Measurements from ENCODE around the gene YWHAE.

The YWHAE gene

DNA sequence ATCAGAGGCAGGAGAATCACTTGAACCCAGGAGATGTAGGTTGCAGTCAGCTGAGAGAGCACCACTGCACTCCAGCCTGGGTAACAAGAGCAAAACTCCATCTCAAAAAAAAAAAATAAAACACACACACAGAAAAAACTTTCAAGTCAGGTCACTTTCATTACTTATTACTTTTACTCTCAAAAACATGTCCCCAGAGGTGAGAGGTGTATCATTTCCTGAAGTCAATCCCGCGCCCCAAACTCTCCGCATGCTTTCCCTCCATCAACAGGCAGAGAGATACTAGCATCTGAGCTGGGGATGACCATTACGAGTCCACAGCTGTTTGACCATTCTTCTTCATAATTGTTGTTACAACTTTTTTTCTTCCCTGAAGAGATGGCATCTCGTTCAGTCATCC is 48.7 kb downstream of the YWHAE start:
- Mint-ChIP-seq H3K36me3 (ENCODE audit: low read depth) (peaks cover 58% of the 10 kb centered on the region), H3K27me3 (no peaks in the 10 kb centered on the region), H3K27ac (peak overlapping the region; percentile 10), H3K4me3 (no peak overlapping the region), H3K9me3 (no peaks in the 10 kb centered on the region), H3K4me1 (peaks cover 27% of the 10 kb centered on the region)
- DNase-seq: no peak
- ATAC-seq: no peak

DNA sequence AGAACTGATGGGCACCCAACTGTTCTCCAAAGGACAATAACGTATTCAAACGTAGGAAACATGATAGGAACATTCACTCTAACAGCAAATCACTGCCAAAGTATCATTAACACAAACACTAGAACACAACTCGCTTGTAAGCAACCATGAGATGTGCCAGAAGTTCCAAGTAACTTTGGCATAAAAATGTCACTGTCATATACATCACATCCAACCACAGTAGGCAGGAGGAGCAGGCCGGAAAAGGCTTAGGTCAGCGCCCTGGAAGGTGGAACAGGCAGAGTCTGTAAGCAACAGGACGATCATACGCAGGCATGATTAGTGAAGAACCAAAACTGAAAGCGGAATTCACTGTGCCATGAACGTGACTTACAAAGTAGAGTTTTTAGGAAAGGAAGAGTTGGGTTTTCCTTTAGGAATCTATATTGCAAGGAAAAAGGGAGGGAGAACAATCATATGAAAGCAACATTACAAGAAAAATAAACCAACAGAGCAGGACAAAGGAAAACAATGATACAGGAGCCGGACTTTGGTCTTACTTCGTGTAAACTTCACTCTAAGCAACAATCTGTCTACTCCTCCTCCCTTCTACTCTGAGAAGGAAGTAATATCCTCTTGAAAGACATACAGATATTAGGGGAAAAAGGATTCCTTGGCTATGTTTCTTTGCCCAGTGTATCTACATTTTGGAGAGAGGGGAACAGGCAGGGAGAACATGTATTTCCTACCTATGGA is 52.3 kb downstream of the YWHAE start:
- Mint-ChIP-seq H3K4me3 (peak overlapping the region; percentile 73), H3K9me3 (no peaks in the 10 kb centered on the region), H3K36me3 (ENCODE audit: low read depth) (peaks cover 64% of the 10 kb centered on the region), H3K4me1 (peaks cover 34% of the 10 kb centered on the region), H3K27ac (peak overlapping the region; percentile 75), H3K27me3 (no peaks in the 10 kb centered on the region)
- DNase-seq (peak; percentile 35), ATAC-seq (peak; percentile 80)

DNA sequence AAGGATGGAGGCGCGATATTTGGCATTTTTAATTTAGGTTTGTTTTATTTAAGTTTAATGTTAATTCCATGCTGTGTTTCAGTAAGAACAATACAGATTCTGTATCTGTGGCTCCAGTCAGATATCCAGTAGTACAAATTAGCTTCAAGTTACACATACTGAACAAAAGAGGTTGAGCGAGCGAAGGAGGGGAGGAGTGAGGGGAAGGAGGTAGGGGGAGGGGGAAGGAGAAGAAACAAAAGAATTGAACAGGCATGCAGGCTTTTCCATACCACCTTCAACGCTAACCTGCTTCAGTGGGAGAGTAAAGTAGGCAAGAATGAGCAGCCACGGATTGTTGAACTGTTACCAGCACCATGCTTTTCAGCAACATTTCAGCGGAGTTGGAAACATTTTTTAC is 55.5 kb downstream of the YWHAE start:
- H3K9me3 Mint-ChIP-seq: no peaks in the 10 kb centered on the region
- DNase-seq: no peak
- H3K4me3 Mint-ChIP-seq: no peak overlapping the region
- H3K27me3 Mint-ChIP-seq: no peaks in the 10 kb centered on the region
- peak overlapping the region; percentile 20 for H3K27ac Mint-ChIP-seq
- H3K4me1 Mint-ChIP-seq: peaks cover 31% of the 10 kb centered on the region
- no peak for ATAC-seq
- H3K36me3 Mint-ChIP-seq (ENCODE audit: low read depth): peaks cover 39% of the 10 kb centered on the region

DNA sequence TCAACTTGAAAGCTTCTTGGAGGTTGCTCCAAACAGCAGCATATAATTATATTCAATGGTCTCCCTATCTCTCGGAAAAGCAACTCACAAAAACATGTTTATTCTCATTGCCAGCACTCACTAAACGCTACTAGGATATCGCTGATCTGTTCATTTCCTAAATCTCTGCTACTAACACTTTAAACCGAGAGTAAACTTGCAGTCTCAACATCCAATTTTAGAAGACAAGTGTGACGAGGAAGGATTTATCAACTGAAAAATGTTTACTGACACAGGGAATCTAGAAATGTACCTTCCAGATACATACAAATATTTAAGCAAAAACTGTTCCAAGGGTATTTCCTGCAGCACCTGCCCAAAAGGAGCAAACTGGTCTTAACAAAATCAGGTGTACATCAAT is 56.5 kb downstream of the YWHAE start:
- Mint-ChIP-seq H3K4me3 (no peak overlapping the region), H3K4me1 (peaks cover 30% of the 10 kb centered on the region), H3K36me3 (ENCODE audit: low read depth) (peaks cover 39% of the 10 kb centered on the region), H3K27me3 (no peaks in the 10 kb centered on the region), H3K27ac (no peak overlapping the region), H3K9me3 (no peaks in the 10 kb centered on the region)
- DNase-seq: no peak
- no peak for ATAC-seq

DNA sequence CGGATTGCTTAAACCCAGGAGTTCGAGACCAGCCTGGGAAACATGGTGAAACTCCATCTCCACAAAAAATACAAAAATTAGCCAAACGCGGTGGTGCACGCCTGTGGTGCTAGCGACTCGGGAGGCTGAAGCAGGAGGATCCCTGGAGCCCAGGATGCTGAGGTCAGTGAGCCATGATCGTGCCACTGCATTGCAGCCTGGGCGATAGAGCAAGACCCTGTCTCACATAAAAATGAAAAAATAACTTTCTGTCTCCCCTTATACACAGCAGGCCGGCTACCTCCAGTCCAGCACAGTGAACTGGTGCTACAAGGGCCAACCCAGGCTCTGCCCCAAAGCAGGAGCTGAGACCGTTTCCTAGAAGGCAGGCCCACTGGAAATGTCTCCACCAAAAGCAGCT is 59.7 kb downstream of the YWHAE start:
- Mint-ChIP-seq H3K4me1 (peaks cover 11% of the 10 kb centered on the region), H3K9me3 (no peaks in the 10 kb centered on the region), H3K4me3 (no peak overlapping the region), H3K27me3 (no peaks in the 10 kb centered on the region), H3K27ac (no peak overlapping the region), H3K36me3 (ENCODE audit: low read depth) (peaks cover 22% of the 10 kb centered on the region)
- DNase-seq: no peak
- no peak for ATAC-seq

DNA sequence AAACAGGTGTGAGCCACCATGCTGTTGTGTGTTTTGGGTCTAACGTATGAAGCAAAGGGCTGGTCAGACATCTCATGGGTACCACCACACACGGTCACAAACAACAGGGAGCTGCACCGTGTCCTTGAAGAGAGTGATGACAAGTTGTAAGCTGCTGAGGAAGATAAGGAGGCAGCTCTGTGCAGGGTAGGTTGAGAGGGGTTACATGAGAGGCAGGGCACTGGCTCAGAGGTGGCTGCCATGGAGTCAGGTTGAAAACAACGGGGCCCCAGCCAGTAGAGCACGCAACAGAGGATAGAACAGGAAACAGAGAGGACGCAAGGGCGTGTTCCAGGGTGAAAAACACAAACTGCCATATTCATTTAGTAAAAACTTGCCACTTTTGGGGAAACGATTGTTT is 68.3 kb downstream of the YWHAE start:
- no peaks in the 10 kb centered on the region for H3K9me3 Mint-ChIP-seq
- no peaks in the 10 kb centered on the region for H3K36me3 Mint-ChIP-seq (ENCODE audit: low read depth)
- H3K27me3 Mint-ChIP-seq: peaks cover 5% of the 10 kb centered on the region
- DNase-seq (no peak), ATAC-seq (no peak)
- no peak overlapping the region for H3K27ac Mint-ChIP-seq
- H3K4me1 Mint-ChIP-seq: peaks cover 6% of the 10 kb centered on the region
- no peak overlapping the region for H3K4me3 Mint-ChIP-seq

DNA sequence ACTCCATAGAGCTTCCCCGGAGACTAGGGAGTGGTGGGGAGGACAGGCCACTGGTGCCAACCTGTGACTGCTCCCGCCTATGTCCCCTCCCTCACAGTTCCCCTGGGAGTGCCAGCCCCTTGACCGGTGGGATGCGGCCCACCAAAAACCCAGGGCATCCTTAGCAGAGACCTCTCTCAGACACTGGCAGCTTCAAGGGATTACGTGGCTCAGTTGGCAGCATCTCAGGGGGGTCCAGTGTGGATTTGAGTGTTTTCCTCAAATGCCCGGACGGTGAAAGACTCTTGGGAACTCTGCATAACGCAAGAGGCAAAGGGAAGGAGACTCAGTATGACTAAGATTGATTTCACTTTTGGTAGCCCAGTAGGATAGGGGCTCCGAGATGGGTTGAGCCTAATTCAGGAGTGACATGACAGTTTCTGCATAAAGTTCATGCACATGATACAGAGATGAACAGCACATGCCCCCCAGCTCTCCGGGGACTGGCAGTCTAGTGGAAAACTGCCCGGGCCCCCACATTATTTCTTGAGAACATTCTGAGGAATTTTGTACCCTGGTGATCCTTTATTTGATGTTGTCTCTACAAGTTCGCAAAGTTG is 70.2 kb downstream of the YWHAE start:
- Mint-ChIP-seq H3K4me1 (peaks cover 6% of the 10 kb centered on the region), H3K4me3 (no peak overlapping the region), H3K27me3 (peaks cover 5% of the 10 kb centered on the region), H3K9me3 (no peaks in the 10 kb centered on the region), H3K27ac (no peak overlapping the region), H3K36me3 (ENCODE audit: low read depth) (no peaks in the 10 kb centered on the region)
- DNase-seq (no peak), ATAC-seq (no peak)

DNA sequence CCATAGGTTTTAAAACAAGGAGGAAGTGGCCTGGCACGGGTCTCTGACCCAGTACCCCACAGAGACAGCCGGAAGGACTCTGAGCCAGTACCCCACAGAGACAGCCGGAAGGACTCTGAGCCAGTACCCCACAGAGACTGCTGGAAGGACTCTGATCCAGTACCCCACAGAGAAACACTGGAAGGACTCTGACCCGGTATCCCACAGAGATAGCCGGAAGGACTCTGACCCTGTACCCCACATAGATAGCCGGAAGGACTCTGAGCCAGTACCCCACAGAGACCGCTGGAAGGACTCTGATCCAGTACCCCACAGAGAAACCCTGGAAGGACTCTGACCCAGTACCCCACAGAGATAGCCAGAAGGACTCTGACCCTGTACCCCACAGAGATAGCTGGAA is 71.6 kb downstream of the YWHAE start:
- H3K4me3 Mint-ChIP-seq: no peak overlapping the region
- no peak for DNase-seq
- no peaks in the 10 kb centered on the region for H3K9me3 Mint-ChIP-seq

DNA sequence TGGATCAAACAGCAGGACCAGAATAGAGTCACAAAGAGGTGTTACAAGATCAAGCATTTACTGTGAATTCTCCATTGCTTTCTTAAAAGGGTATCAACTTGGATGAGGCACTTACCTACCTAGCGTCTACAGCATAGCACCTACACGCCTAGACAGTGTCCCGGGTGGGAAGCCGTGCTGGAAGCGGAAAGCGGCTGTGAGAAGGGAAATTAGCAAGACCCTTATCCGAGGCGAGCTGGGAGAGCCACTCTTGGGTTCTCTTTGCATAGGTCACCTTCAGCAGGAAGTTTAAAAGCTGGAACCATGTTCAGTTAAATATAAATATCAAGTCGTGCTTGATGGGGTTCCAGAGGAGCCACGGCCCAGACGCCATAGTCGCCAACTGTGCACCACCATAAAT is 74.3 kb downstream of the YWHAE start:
- no peaks in the 10 kb centered on the region for H3K4me1 Mint-ChIP-seq
- ATAC-seq (no peak), DNase-seq (no peak)
- H3K27ac Mint-ChIP-seq: no peak overlapping the region
- no peaks in the 10 kb centered on the region for H3K9me3 Mint-ChIP-seq
- no peak overlapping the region for H3K4me3 Mint-ChIP-seq
- no peaks in the 10 kb centered on the region for H3K36me3 Mint-ChIP-seq (ENCODE audit: low read depth)
- H3K27me3 Mint-ChIP-seq: peaks cover 3% of the 10 kb centered on the region

More for the DNA sequence above, 71.6 kb downstream of the YWHAE start:
- H3K36me3 Mint-ChIP-seq (ENCODE audit: low read depth): no peaks in the 10 kb centered on the region
- H3K27me3 Mint-ChIP-seq: peaks cover 9% of the 10 kb centered on the region
- no peak for ATAC-seq
- H3K27ac Mint-ChIP-seq: no peak overlapping the region
- peaks cover 6% of the 10 kb centered on the region for H3K4me1 Mint-ChIP-seq

DNA sequence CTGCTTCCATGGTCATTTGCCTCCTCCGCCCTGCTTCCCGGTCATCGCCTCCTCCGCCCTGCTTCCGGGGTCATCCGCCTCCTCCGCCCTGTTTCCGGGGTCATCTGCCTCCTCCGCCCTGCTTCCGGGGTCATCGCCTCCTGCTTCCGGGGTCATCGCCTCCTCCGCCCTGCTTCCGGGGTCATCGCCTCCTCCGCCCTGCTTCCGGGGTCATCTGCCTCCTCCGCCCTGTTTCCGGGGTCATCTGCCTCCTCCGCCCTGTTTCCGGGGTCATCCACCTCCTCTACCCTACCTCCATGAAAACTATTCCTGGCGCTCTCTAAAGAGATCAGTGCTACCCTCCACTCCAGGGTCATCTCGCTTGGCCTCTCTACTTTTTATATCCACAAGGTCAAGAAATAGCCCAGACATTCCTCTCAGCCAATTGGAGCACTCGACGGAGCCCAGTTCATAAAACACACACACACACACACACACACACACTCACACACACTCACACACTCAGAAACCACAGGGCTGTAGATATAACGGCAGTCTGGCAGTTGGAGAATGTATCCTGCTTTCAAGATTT is 75.7 kb downstream of the YWHAE start:
- Mint-ChIP-seq H3K27ac (no peak overlapping the region), H3K4me1 (no peaks in the 10 kb centered on the region), H3K36me3 (ENCODE audit: low read depth) (no peaks in the 10 kb centered on the region), H3K9me3 (no peaks in the 10 kb centered on the region), H3K27me3 (peaks cover 10% of the 10 kb centered on the region), H3K4me3 (no peak overlapping the region)
- ATAC-seq (no peak), DNase-seq (no peak)

DNA sequence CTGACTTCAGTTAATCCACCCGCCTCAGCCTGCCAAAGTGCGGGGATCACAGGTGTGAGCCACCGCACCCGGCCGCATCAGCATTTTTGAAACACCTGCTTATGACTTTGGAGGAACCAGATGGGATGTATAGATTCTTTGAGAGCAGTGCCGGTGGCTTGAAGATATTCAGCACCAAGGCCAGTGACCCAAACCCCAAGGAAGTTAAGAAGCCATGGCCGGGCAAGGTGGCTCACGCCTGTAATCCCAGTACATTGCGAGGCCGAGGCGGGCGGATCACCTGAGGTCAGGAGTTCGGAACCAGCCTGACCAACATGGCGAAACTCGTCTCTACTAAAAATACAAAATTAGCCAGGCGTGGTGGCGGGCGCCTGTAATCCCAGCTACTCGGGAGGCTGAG is 76.7 kb downstream of the YWHAE start:
- Mint-ChIP-seq H3K9me3 (no peaks in the 10 kb centered on the region), H3K4me1 (no peaks in the 10 kb centered on the region), H3K36me3 (ENCODE audit: low read depth) (no peaks in the 10 kb centered on the region), H3K27ac (no peak overlapping the region), H3K4me3 (no peak overlapping the region), H3K27me3 (peaks cover 10% of the 10 kb centered on the region)
- ATAC-seq: no peak
- no peak for DNase-seq

DNA sequence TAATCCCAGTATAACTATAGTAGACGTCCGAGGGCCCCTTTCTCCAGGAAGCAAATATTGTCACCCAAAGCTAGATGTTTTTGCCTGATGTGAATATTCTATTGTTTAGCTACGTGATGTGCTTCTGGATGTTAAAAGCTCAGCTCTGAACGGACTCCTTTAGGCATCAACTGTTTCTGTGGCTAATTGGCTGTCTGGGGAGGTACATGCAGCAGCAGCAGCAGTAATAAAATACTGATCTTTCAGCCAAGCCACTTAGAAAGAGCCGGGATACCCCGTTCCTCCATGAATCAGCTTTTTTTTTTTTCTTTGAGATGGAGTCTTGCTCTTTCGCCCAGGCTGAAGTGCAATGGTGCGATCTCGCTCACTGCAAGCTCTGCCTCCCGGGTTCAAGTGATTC is 77.5 kb downstream of the YWHAE start:
- no peak overlapping the region for H3K4me3 Mint-ChIP-seq
- H3K36me3 Mint-ChIP-seq (ENCODE audit: low read depth): no peaks in the 10 kb centered on the region
- no peaks in the 10 kb centered on the region for H3K9me3 Mint-ChIP-seq
- H3K27me3 Mint-ChIP-seq: peaks cover 10% of the 10 kb centered on the region
- ATAC-seq: no peak
- no peak overlapping the region for H3K27ac Mint-ChIP-seq
- no peak for DNase-seq
- H3K4me1 Mint-ChIP-seq: no peaks in the 10 kb centered on the region

DNA sequence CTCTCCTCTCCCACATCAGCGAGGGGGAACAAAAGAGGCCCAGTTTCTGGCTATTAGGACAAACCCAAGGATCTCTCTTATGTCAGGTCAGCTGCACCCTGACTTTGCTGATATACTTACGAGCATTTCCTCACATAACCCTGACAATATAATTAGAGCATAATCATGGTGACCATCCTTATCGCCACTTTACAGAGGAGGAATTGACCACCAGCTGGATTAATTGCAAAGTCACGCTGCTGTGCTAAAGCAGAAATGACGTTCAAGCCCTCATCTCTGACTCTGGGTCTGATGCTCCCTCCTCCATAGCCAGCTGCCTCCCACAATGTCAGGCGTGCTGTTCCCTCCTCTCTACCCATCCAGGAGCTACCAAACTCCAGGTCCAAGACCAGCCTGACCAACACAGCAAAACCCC is 78.0 kb downstream of the YWHAE start:
- H3K27me3 Mint-ChIP-seq: peaks cover 10% of the 10 kb centered on the region
- H3K9me3 Mint-ChIP-seq: no peaks in the 10 kb centered on the region
- no peak for ATAC-seq
- H3K4me3 Mint-ChIP-seq: no peak overlapping the region
- no peak overlapping the region for H3K27ac Mint-ChIP-seq
- no peak for DNase-seq
- H3K36me3 Mint-ChIP-seq (ENCODE audit: low read depth): no peaks in the 10 kb centered on the region
- H3K4me1 Mint-ChIP-seq: no peaks in the 10 kb centered on the region

DNA sequence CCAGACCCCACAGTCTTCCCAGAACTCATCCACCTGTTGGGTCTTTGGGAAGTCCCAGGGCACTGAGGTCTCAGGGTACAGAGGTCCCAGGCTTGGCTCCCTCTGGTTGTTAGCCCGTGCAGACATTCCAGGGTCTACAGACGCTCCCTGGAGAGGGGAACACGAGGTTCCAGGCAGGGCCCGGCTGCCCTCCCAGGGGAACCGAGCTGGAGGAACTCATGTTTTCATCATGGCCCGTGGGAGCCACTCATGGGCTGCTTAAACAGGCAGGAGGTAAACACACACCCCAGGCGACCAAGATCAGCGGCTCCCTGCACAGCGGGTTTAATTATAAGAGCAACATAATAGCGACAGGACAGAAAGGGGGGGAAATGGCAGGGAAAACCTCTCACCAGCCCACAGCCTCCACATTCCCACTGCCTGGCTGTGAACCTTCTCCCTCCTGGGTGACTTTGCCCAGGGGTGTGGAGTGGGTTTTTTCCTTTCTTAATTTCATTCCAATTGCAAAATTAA is 84.1 kb downstream of the YWHAE start:
- Mint-ChIP-seq H3K9me3 (no peaks in the 10 kb centered on the region), H3K27ac (no peak overlapping the region), H3K27me3 (peaks cover 15% of the 10 kb centered on the region), H3K4me1 (no peaks in the 10 kb centered on the region), H3K4me3 (no peak overlapping the region), H3K36me3 (ENCODE audit: low read depth) (no peaks in the 10 kb centered on the region)
- DNase-seq (no peak), ATAC-seq (no peak)

DNA sequence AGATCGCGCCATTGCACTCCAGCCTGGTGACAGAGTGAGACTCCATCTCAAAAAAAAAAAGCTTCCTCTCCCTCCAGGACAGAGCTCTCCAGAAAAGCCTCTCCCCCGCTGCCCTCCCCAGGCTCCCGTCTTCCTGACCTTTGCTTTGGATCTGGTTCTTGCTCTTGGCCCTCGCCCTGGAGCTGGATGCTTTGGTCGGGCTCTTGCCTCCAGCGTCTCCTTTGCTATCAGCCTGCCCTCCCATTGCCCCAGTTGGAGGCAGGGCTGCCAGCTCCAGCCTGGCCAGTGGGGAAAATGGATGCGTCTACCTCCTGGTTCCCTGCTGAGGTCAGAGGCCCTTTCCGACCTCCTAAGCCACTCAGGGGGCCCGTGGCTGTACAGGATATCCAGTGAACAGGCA is 84.6 kb downstream of the YWHAE start:
- Mint-ChIP-seq H3K4me1 (no peaks in the 10 kb centered on the region), H3K4me3 (no peak overlapping the region)

More for the DNA sequence above, 84.6 kb downstream of the YWHAE start:
- no peak for ATAC-seq
- Mint-ChIP-seq H3K9me3 (no peaks in the 10 kb centered on the region), H3K27me3 (peaks cover 11% of the 10 kb centered on the region), H3K27ac (no peak overlapping the region), H3K36me3 (ENCODE audit: low read depth) (no peaks in the 10 kb centered on the region)
- no peak for DNase-seq

Data from activated naive CD8-positive, alpha-beta T cell treated with anti-CD3 and anti-CD28 coated beads, Interleukin-2, amount 50 U/mL, for 24 hours (primary cell).